CD4-positive, alpha-beta T cell (primary cell): ENCODE results near the gene LRRC57. TPM values are rescaled to one million over a fixed set of nuclear protein-coding genes. Genes with fewer than 3 reads are reported as not detected.

Experiments
- ATAC-seq: fragments of 200-7000 bp; cut with Tn5 transposase; one replicate; pipeline ENCODE4 v1.10.0; 2022; ENCODE audit warnings: mild to moderate bottlenecking; ENCODE audit not compliant: poor library complexity
- CTCF ChIA-PET: fragments of 350-600 bp; sonication (Branson Sonifier 250); formaldehyde crosslinking; loops from one replicate; lab custom pipeline; 2021; ENCODE audit warnings: antibody characterized with exemption, inconsistent platforms; lab: Charles Lee
- POLR2A ChIA-PET: fragments of 350-600 bp; sonication (Branson Sonifier 250); formaldehyde crosslinking; loops from one replicate; lab custom pipeline; 2021; ENCODE audit warnings: antibody characterized with exemption, inconsistent platforms; lab: Charles Lee
- DNase-seq, 14 experiments: peaks; one replicate each; pipeline ENCODE4 v3.0.0-alpha.2; 2013 to 2020; ENCODE audit warnings: mixed read lengths in 2 of 14
- H3K27ac ChIP-seq, 2 donors: one replicate each; pipeline versions ENCODE4 v1.5.1 to v1.7.0; 2013; ENCODE audit warnings: low read length in 2 of 2, low read depth in 1 of 2, mild to moderate bottlenecking in 1 of 2
- H3K27me3 ChIP-seq, 2 experiments: 1 replicate in 1 of 2; 2 replicates in 1 of 2; pipeline versions ENCODE4 v1.6.1 to v1.7.0; 2013; ENCODE audit warnings: low read length in 2 of 2, control low read depth in 1 of 2, mild to moderate bottlenecking in 1 of 2, moderate library complexity in 1 of 2; ENCODE audit not compliant: insufficient read depth in 2 of 2, control insufficient read depth in 1 of 2
- H3K36me3 ChIP-seq: one replicate; pipeline ENCODE4 v1.6.1; 2013; ENCODE audit warnings: low read length, control low read depth; ENCODE audit not compliant: insufficient read depth
- H3K4me1 ChIP-seq: one replicate; pipeline ENCODE4 v1.6.1; 2013; ENCODE audit warnings: low read length, control low read depth; ENCODE audit not compliant: insufficient read depth
- H3K4me3 ChIP-seq: one replicate; pipeline ENCODE4 v1.5.1; 2013; ENCODE audit warnings: mild to moderate bottlenecking, low read length, moderate library complexity
- H3K9me3 ChIP-seq, 2 experiments: 1 replicate in 1 of 2; 2 replicates in 1 of 2; pipeline versions ENCODE4 v1.6.1 to v1.7.0; 2013; ENCODE audit warnings: low read length in 2 of 2, mild to moderate bottlenecking in 2 of 2, control low read depth in 1 of 2, moderate library complexity in 1 of 2; ENCODE audit not compliant: control insufficient read depth in 1 of 2, insufficient read depth in 1 of 2
- H3K27ac Mint-ChIP-seq: one replicate; pipeline ENCODE4 v1.8.0; 2020; ENCODE audit warnings: mixed read lengths
- H3K27me3 Mint-ChIP-seq: one replicate; pipeline ENCODE4 v1.8.0; 2021; ENCODE audit warnings: mixed read lengths
- H3K36me3 Mint-ChIP-seq: one replicate; pipeline ENCODE4 v1.8.0; 2021; ENCODE audit warnings: low read depth, mixed read lengths
- H3K4me1 Mint-ChIP-seq: one replicate; pipeline ENCODE4 v1.8.0; 2021; ENCODE audit warnings: low read depth, mixed read lengths
- H3K4me3 Mint-ChIP-seq: one replicate; pipeline ENCODE4 v1.8.0; 2020; ENCODE audit warnings: mild to moderate bottlenecking, mixed read lengths
- H3K9me3 Mint-ChIP-seq: one replicate; pipeline ENCODE4 v1.8.0; 2020; ENCODE audit warnings: mixed read lengths
- CTCF ChIP-seq: fragments of 200-600 bp; IDR thresholded peaks from one replicate; pipeline ENCODE4 v1.8.0; 2022; ENCODE audit warnings: antibody characterized with exemption, mild to moderate bottlenecking
- intact Hi-C, 2 experiments: fragments of 100-400 bp; cut with DNase I in 1 of 2; cut with micrococcal nuclease in 1 of 2; formaldehyde crosslinking; loops; one replicate each; pipeline versions ENCODE4 v1.15.1 to v1.9.0; 2023 to 2025; cut with DNase I, micrococcal nuclease
- total RNA-seq, 174 experiments: library from RNA in 2 of 174; stranded (reverse) in 2 of 174; gene quantifications; one replicate each; pipeline ENCODE4 v1.2.3 and lab custom pipeline; 2021 to 2026

Gene LRRC57
- total RNA-seq, 2 experiments from 2014 or later, result 25.8 to 29.6 TPM

GRCh38 chr15:42493679-42494078 lies 54.9 kb downstream of the LRRC57 start:
- Histone ChIP-seq H3K27me3 (no peaks in the 10 kb centered on the region), H3K4me3 (no peak overlapping the region), H3K9me3 (no peaks in the 10 kb centered on the region), H3K27ac (no peak overlapping the region), H3K36me3 (no peaks in the 10 kb centered on the region), H3K4me1 (peaks cover 61% of the 10 kb centered on the region)
- Mint-ChIP-seq H3K36me3 (peaks cover 23% of the 10 kb centered on the region), H3K9me3 (no peaks in the 10 kb centered on the region), H3K27ac (peak overlapping the region; percentile 94), H3K4me3 (peak overlapping the region; percentile 82), H3K27me3 (no peaks in the 10 kb centered on the region), H3K4me1 (peaks cover 64% of the 10 kb centered on the region)
- ChIA-PET POLR2A (interaction anchor here (0.8 to 1.2 kb wide), 2 partner anchors 10 to 592 kb away, joined by 3 to 4 read pairs; no protein-coding TSS in a partner anchor), CTCF (no interaction called here)
- no peak for TF ChIP-seq CTCF
- no peak for ATAC-seq
- intact Hi-C loops, result loop anchor here in 1 of 2 experiments (2.0 to 10.0 kb wide), 4 partner anchors 221 to 631 kb away; partner anchors contain the start of genes CDAN1, GANC, TMEM87A and VPS39
- no peak for DNase-seq

DNA sequence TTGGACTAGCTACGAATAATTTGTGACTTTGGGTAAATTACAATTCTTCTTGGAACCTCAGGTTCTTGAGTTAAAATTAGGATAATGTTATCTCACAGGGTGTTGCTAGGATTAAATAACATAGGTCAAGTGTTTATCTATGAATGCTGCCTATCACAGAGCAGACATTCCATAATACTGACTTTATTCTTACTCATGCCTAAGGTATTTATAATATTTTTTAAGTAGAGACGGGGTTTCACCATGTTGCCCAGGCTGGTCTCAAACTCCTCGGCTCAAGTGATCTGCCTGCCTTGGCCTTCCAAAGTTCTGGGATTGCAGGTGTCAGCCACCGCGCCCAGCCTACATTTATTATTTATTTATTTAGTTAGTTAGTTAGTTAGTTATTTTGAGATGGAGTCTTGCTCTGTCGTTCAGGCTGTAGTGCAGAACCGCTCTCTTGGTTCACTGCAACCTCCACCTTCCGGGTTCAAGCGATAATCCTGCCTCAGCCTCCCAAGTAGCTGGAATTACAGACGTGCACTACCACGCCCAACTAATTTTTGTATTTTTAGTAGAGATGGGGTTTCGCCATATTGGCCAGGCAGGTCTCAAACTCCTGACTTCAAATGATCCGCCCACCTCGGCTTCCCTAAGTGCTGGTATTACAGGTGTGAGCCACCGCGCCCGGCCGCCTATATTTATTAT lies 56.9 kb downstream of the LRRC57 start:
- ChIA-PET POLR2A (interaction anchor here (1.2 to 2.6 kb wide), 11 partner anchors 8 to 218 kb away, joined by 3 to 19 read pairs (median 8); partner anchors contain the start of genes GANC, HAUS2, LRRC57 and STARD9), CTCF (interaction anchor here (1.4 to 2.3 kb wide), 2 partner anchors 15 to 20 kb away, joined by 4 to 6 read pairs; no protein-coding TSS in a partner anchor)
- Histone ChIP-seq H3K4me1 (peaks cover 55% of the 10 kb centered on the region), H3K27me3 (no peaks in the 10 kb centered on the region), H3K9me3 (no peaks in the 10 kb centered on the region), H3K27ac (peak overlapping the region; percentile 76 to 94), H3K36me3 (no peaks in the 10 kb centered on the region), H3K4me3 (peak overlapping the region; percentile 81)
- no peak for TF ChIP-seq CTCF
- no peaks in the 10 kb centered on the region for H3K27me3 Mint-ChIP-seq
- intact Hi-C loops, result loop anchor here (1.0 to 10.0 kb wide), 5 partner anchors 57 to 633 kb away; partner anchors contain the start of genes CDAN1 (in 1 of the 2), HAUS2 (in 1 of the 2), LRRC57 (in 1 of the 2) and VPS39 (in 1 of the 2)
- H3K4me3 Mint-ChIP-seq, result peak overlapping the region; percentile 100
- H3K9me3 Mint-ChIP-seq, result no peaks in the 10 kb centered on the region
- peaks cover 62% of the 10 kb centered on the region for H3K4me1 Mint-ChIP-seq
- DNase-seq (no peak), ATAC-seq (no peak)
- H3K36me3 Mint-ChIP-seq, result peaks cover 30% of the 10 kb centered on the region
- H3K27ac Mint-ChIP-seq, result peak overlapping the region; percentile 99

DNA sequence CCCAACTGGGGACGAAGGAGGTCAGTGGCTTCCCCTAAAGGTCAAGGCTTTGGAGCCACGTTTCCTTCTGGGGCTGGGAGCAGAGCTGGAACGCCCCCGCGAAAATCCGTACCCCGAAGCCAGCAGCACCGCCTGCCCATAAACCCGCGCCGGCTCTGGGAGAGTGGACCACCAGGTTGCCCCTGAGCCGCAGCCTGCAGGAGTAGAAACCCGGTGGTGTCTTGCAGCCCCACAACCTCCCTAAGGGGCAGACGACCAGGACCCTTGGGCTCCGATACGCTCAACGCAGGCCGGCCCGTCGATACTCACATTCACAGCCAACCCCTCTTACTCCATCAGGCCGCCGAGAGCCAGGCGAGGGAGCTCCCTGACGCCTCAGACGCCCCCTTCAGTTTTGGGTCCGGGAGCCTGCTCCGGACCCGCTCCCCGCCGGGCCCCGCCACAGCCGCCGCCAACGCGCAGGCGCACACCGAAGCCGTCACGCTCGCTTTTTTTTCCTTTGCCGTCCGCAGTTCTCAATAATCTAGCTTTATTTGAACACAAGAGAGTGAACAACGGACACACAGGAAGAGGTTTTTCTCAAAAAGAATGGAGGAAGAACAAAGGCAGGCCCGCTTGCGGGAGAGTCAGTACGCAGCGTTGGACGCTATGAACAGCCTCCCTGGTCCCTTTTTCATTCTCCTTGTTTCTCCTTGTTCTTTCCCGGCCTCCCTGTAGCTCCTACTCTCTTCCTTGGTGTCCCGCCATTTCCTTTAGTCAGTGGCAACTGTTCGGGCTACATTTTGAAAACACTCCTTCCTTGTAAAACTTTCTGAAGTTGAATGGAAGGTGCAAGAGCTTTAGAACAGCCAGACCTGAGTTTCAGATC lies 57.7 kb downstream of the LRRC57 start, which contains the start of gene ZNF106:
ZNF106 (minus strand) TSS at position 471 of the 868 bp plus-strand sequence. CDS start 18,852 bp downstream, outside the sequence.
- Histone ChIP-seq H3K9me3 (no peaks in the 10 kb centered on the region), H3K4me3 (peak within 1 kb of the TSS; percentile 81), H3K27ac (peak within 1 kb of the TSS; percentile 76 to 94), H3K27me3 (no peaks in the 10 kb centered on the region), H3K4me1 (peaks cover 47% of the 10 kb centered on the region), H3K36me3 (no peaks in the 10 kb centered on the region)
- H3K27me3 Mint-ChIP-seq, result no peaks in the 10 kb centered on the region
- H3K36me3 Mint-ChIP-seq, result peaks cover 30% of the 10 kb centered on the region
- CTCF ChIA-PET, result interaction anchor here (1.4 to 2.3 kb wide), 2 partner anchors 14 to 19 kb away, joined by 4 to 6 read pairs; no protein-coding TSS in a partner anchor
- POLR2A ChIA-PET, result interaction anchor here (0.6 to 2.6 kb wide), 18 partner anchors 9 to 1229 kb away, joined by 3 to 19 read pairs (median 4); partner anchors contain the start of genes GANC, HAUS2, LRRC57 and STARD9
- DNase-seq (peak; percentile 71 to 95 (median 85)), ATAC-seq (peak; percentile 53)
- TF ChIP-seq CTCF, result no peak
- intact Hi-C loops, result loop anchor here (1.0 to 10.0 kb wide), 5 partner anchors 58 to 634 kb away; partner anchors contain the start of genes CDAN1 (in 1 of the 2), HAUS2 (in 1 of the 2), LRRC57 (in 1 of the 2) and VPS39 (in 1 of the 2)
- H3K4me1 Mint-ChIP-seq, result peaks cover 55% of the 10 kb centered on the region
- H3K27ac Mint-ChIP-seq, result peak within 1 kb of the TSS; percentile 99
- peak within 1 kb of the TSS; percentile 100 for H3K4me3 Mint-ChIP-seq
- H3K9me3 Mint-ChIP-seq, result no peaks in the 10 kb centered on the region
